ENCODE results near the gene SYNPR.

GRCh38 chr3:63383040-63383439, 104.9 kb downstream of the SYNPR start:
- TF ChIP-seq, protein P1, sequence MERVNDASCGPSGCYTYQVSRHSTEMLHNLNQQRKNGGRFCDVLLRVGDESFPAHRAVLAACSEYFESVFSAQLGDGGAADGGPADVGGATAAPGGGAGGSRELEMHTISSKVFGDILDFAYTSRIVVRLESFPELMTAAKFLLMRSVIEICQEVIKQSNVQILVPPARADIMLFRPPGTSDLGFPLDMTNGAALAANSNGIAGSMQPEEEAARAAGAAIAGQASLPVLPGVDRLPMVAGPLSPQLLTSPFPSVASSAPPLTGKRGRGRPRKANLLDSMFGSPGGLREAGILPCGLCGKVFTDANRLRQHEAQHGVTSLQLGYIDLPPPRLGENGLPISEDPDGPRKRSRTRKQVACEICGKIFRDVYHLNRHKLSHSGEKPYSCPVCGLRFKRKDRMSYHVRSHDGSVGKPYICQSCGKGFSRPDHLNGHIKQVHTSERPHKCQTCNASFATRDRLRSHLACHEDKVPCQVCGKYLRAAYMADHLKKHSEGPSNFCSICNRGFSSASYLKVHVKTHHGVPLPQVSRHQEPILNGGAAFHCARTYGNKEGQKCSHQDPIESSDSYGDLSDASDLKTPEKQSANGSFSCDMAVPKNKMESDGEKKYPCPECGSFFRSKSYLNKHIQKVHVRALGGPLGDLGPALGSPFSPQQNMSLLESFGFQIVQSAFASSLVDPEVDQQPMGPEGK (CRISPR knock-in tag; IDR thresholded peaks at IDR 0.05; ENCODE audit: borderline replicate concordance), result no peak
- no peak for TF ChIP-seq OSR1 (CRISPR knock-in tag; IDR thresholded peaks at IDR 0.05)
- TF ChIP-seq RARB (CRISPR knock-in tag; IDR thresholded peaks at IDR 0.05), result no peak
- TF ChIP-seq ZFP30 (CRISPR knock-in tag; IDR thresholded peaks at IDR 0.05), result no peak
- no peak for TF ChIP-seq ZFP3 (CRISPR knock-in tag; IDR thresholded peaks at IDR 0.05)
- no peak for TF ChIP-seq ZNF70 (CRISPR knock-in tag; IDR thresholded peaks at IDR 0.05)
- TF ChIP-seq TOX (CRISPR knock-in tag; IDR thresholded peaks at IDR 0.05; ENCODE audit: borderline replicate concordance), result no peak
- TF ChIP-seq CSDC2 (CRISPR knock-in tag; IDR thresholded peaks at IDR 0.05), result no peak
- TF ChIP-seq, protein P2, sequence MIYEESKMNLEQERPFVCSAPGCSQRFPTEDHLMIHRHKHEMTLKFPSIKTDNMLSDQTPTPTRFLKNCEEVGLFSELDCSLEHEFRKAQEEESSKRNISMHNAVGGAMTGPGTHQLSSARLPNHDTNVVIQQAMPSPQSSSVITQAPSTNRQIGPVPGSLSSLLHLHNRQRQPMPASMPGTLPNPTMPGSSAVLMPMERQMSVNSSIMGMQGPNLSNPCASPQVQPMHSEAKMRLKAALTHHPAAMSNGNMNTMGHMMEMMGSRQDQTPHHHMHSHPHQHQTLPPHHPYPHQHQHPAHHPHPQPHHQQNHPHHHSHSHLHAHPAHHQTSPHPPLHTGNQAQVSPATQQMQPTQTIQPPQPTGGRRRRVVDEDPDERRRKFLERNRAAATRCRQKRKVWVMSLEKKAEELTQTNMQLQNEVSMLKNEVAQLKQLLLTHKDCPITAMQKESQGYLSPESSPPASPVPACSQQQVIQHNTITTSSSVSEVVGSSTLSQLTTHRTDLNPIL (CRISPR knock-in tag; IDR thresholded peaks at IDR 0.05; ENCODE audit: low read depth), result no peak
- no peak for TF ChIP-seq TCF4 (CRISPR knock-in tag; IDR thresholded peaks at IDR 0.05; ENCODE audit: borderline replicate concordance)
- TF ChIP-seq GLIS3 (CRISPR knock-in tag; IDR thresholded peaks at IDR 0.05), result no peak
- no peak for TF ChIP-seq PPARA (CRISPR knock-in tag; IDR thresholded peaks at IDR 0.05; ENCODE audit: borderline replicate concordance)

Data from SK-N-SH treated with all-trans-retinoic acid at 6 μM for 48 hours (cell line).